ES-I3 (cell line): Measurements from ENCODE around the gene RDH13.
"Not testable (repeated sequence)": the region's sequence is repeated elsewhere in the genome, so short reads cannot be mapped to it uniquely, and the experiment has no call there.

ENCODE experiments used
- H3K36me3 ChIP-seq: 2 replicates; pipeline ENCODE4 v1.6.1; 2013; ENCODE audit warnings: mild to moderate bottlenecking, low read length, control low read depth, moderate library complexity; ENCODE audit not compliant: insufficient read depth
- H3K4me1 ChIP-seq: 2 replicates; pipeline ENCODE4 v1.6.1; 2013; ENCODE audit warnings: mild to moderate bottlenecking, control low read depth, low read length; ENCODE audit not compliant: insufficient read depth
- H3K9ac ChIP-seq: 2 replicates; pipeline ENCODE4 v1.6.1; 2013; ENCODE audit warnings: low read depth, mild to moderate bottlenecking, low read length, moderate library complexity
- H3K9me3 ChIP-seq: 2 replicates; pipeline ENCODE4 v1.6.1; 2013; ENCODE audit warnings: mild to moderate bottlenecking, low read length, moderate library complexity; ENCODE audit not compliant: control insufficient read depth, insufficient read depth

Gene RDH13

DNA sequence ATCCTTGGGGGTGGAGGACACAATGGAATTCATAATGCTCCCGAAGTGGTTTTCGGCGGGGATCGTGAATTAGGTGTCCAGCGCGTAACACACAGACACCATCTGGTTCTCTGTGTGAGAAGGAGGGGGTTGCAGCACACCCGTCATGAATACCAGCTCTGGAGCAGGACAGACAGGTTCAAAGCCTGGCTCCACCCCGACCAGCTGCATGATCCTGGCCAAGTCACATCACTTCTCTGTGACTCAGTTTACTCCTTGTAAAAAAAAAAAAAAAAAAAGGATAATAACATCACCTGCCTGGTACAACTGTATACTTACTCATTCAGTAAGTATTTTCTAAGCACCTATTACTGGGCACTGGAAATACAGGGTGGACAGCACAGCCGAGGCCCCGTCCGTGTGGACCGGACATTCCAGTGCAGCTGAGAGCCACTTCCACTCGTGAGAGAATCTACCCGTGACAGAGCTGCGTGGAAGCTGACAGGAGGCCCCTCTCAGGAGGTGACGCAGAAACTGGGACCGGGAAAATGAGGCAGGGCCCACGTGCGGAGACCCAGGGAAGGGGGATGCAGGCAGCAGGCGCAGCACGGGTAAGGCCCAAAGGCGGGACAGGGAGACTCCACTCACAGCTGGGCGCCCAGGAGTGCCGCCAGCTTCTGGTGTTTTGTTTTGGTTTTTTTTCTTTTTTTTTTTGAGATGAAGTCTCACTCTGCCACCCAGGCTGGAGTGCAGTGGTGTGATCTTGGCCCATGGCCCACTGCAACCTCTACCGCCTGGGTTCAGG is 12.0 kb downstream of the RDH13 start:
- H3K9ac ChIP-seq: no peak overlapping the region

DNA sequence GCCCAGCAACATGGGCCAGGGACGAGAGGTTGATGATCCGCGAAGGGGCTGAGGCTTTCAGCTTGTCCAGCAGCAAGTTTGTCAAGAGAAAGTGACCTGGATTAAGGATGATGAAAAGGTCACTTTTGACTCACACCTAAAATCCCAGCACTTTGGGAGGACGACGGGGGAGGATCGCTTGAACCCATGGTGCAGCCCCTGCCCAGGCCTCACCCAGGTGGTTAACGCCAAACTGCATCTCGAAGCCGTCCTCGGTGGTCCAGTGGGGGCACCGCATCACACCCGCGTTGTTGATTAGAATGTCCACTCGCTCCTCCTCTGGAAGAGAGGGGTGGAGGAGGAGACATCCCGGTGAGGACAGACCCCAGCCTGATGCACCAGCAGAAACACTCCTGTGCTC is 14.5 kb downstream of the RDH13 start:
- Histone ChIP-seq H3K4me1 (no peaks in the 10 kb centered on the region), H3K9ac (no peak overlapping the region), H3K9me3 (no peaks in the 10 kb centered on the region), H3K36me3 (peaks cover 35% of the 10 kb centered on the region)

More for the DNA sequence above, 12.0 kb downstream of the RDH13 start:
- Histone ChIP-seq H3K36me3 (peaks cover 23% of the 10 kb centered on the region), H3K4me1 (no peaks in the 10 kb centered on the region), H3K9me3 (no peaks in the 10 kb centered on the region)

DNA sequence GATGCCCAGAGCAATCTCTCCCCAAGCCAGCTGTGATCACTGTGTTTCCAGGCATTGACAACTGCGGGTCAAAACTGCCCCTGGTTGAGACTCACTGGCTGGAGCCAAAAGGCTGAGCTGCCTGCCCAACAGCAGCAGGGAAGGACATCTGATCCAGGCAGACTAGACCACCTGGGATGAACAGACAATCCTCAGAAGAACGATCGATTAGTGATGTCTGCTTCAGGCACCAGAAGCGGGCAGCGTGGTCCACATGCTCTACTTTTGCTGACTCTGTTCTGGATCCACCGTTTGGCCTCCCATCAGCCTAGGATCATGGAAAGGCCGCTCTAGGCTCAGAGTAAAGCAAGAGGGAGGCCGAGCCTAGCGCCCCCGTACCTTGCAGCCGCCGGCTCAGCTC is 15.0 kb downstream of the RDH13 start:
- Histone ChIP-seq H3K9me3 (no peaks in the 10 kb centered on the region), H3K36me3 (peaks cover 38% of the 10 kb centered on the region), H3K4me1 (no peaks in the 10 kb centered on the region), H3K9ac (no peak overlapping the region)

DNA sequence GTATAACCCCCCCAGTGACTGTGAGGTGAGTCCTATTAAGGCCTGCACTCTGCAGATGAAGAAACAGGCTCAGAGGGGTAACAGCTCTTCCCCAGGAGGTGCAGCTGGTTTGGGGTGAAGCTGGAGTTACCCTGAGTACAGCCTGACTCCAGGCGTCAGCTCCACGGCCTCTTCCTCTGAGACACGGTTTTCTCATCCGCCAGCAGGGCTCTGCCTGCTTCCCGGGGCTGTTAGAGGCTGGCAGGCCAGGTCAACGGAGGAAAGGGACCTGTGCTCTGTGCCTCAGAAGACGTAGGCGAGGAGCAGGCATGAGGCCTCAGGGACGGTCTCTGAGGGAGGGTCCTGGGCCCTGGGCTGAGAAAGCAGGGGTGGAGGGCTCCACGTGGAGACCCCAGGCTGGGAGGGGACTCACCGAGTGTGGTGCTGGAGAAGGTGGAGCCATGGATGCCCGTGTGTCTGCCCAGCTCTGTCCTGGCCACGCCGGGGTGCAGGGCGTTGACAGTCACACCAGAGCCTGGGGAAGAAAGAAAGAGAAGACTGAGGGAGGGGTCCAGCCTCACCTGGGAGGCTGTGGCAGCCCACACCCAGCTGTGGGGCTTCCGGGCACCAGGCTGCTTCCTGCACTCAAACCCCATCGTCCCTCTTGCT is 15.8 kb downstream of the RDH13 start:
- H3K9me3 ChIP-seq: no peaks in the 10 kb centered on the region
- peaks cover 45% of the 10 kb centered on the region for H3K36me3 ChIP-seq
- H3K4me1 ChIP-seq: no peaks in the 10 kb centered on the region
- no peak overlapping the region for H3K9ac ChIP-seq

DNA sequence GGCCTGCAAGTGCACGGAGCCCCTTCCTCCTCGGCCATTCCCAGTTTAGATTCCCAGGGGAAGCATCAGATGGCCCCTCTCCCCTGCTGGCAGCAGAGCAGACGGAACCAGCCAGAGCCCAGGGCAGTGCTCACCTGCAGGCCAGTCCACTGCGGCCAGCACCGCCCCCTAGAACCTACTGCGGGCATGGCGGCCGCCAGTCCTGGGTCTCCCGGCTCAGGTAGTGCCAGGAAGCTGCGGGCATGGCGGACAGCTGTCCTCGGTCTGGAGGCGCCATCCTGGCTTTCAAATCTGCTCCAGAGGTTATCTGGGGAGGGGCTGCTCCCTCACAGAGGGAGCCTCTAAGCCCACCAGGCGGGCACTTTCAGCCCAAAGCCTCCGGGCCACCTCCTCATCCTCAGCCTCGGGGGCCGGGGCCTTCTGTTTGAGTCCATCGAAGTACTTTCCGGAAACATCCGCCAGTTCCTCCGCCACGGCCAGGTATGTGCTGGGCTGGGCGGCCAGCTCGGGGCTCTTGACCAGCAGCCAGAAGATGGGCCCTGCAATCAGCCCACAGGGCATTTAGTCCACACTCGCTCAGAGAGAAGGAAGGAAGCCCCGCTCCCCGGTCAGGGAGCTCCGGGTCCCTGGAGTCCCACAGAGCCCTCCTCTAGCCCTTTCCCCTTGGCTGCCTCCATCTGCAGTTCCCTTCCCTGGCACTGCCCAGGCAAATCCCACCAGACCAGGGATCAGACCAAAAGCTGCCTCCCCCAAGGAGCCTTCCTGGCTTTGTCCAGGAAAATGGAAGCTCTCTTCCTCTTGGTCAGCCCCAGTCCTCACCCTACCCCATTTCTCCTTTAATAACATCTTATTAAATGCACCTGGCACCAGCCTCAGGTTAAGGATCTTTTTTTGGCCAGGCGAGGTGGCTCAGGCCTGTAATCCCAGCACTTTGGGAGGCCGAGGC is 17.9 kb downstream of the RDH13 start:
- Histone ChIP-seq H3K4me1 (no peaks in the 10 kb centered on the region), H3K9me3 (no peaks in the 10 kb centered on the region), H3K36me3 (peaks cover 49% of the 10 kb centered on the region), H3K9ac (no peak overlapping the region)

DNA sequence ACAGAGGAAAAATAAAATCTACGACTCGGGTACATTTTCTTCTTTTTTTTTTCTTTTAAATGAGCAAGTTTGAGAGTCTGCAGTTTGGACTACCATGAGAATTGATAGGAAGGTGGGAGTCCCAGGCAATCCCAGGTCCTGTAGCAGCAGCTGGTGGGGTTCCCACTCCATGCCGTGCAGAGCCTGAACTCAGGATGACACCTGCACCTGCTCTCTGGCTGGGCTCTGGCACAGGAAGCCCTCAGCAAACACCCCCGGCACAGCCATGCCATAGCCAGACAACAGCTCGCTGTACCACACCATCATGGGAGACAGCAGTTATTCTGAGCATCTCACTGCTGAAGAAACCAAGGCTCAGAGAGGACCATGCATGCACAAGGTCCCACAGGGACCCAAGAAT is 18.7 kb downstream of the RDH13 start:
- Histone ChIP-seq H3K9me3 (no peaks in the 10 kb centered on the region), H3K9ac (no peak overlapping the region), H3K36me3 (peaks cover 49% of the 10 kb centered on the region), H3K4me1 (no peaks in the 10 kb centered on the region)

DNA sequence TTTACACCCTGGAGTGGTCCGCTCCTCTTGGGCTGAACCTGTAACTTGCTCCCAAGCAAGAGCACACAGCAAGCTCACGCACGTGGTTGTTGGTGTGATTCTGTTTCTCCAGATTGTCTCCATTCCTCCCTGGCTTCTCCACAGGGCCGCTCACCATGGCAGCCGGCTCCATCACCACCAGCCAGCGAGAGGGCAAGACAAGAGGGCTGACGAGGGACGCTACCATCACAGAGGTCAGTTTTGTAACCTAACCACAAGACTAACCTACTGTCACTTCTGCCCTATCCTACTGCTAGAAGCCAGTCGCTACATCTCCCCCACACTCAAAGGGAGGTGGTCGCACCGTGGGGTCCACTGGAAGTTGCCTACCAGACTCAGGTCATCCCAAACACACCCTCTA is 20.3 kb downstream of the RDH13 start:
- no peaks in the 10 kb centered on the region for H3K9me3 ChIP-seq
- no peaks in the 10 kb centered on the region for H3K4me1 ChIP-seq
- H3K36me3 ChIP-seq: peaks cover 47% of the 10 kb centered on the region
- H3K9ac ChIP-seq: no peak overlapping the region

DNA sequence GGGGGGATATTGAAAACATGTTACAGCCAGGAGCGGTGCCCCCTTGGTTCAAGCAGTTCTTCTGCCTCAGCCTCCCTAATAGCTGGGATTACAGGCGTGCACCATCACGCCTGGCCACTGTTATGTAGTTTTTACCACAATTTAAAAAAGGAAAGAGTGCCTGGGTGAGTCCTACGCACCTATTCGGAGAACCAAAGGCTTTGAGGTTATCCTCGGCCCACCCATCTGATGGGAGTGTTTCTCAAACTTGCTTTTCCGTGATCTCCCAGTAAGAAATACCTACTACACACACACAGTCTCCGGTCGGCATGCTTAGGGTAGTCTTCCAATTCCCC is 20.6 kb downstream of the RDH13 start:
- Histone ChIP-seq H3K36me3 (peaks cover 47% of the 10 kb centered on the region), H3K9me3 (no peaks in the 10 kb centered on the region), H3K4me1 (no peaks in the 10 kb centered on the region), H3K9ac (no peak overlapping the region)

DNA sequence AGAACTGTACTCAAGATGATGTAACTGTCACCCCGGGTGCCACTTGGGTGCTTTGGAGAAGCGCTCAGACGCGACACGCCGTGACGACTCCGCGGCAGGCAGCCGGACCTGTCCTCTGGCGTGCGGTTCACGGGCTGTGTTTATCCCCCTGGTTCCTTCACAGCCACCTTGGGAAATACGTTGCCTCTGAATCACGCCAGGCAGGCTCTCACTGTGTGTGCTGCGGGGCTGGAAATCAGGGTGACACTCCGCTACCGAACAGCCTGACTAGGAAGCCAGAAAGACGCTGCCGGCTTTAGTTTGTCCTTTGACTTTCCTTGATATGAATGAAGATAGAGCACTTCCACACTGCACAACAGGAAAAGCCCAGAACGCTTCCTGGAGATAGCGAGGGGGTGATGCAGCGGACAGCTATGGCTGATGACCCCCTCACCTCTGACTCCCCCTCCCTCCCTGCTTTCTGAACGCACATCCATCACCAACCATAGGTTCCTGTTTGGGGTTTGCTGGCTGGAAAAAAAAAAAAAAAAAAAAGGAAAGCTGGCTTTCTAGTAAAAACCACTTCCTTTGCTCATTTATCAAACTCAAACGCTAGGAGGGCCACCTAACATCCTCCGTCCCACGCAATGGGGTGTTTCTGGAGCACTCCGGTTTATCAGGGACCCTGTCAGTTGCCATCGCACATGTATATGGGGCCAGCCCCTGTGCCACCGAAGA is 21.2 kb downstream of the RDH13 start:
- H3K9ac ChIP-seq: no peak overlapping the region
- no peaks in the 10 kb centered on the region for H3K4me1 ChIP-seq

DNA sequence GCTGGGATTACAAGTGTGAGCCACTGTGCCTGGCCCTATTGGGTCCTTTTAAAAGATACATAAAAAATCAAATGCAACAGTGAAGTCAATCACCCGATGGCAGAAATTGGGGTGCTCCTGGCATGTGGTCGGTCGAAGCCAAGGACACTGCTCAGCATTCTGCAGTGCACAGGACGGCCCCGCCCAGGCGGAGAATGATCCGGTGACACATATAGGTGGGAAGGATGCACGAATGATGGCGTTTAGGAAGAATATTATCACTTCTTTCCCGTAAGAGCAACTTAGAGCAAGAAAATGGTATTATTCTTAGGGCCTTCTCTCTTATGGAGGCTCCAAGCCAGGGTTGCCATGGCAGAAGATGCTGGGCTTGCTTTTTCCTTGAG is 21.7 kb downstream of the RDH13 start:
- H3K9ac ChIP-seq: no peak overlapping the region
- no peaks in the 10 kb centered on the region for H3K9me3 ChIP-seq
- no peaks in the 10 kb centered on the region for H3K4me1 ChIP-seq
- H3K36me3 ChIP-seq: peaks cover 38% of the 10 kb centered on the region

More for the DNA sequence above, 21.2 kb downstream of the RDH13 start:
- H3K9me3 ChIP-seq: no peaks in the 10 kb centered on the region
- H3K36me3 ChIP-seq: peaks cover 43% of the 10 kb centered on the region

DNA sequence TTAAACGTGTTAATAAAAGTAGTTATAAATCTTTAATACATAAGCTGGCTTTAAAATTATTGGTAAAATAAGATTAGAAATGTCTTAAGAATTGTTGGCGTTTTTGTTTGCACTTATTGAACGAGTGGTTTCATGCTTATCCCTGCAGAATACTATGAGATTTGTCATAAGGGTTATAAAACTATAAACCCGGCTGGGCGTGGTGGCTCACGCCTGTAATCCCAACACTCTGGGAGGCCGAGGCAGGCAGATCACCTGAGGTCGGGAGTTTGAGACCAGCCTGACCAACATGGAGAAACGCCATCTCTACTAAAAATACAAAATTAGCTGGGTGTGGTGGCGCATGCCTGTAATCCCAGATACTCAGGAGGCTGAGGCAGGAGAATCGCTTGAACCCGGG is 22.3 kb downstream of the RDH13 start:
- H3K4me1 ChIP-seq, H3K9me3 ChIP-seq, H3K9ac ChIP-seq: not testable (repeated sequence)
- peaks cover 38% of the 10 kb centered on the region for H3K36me3 ChIP-seq

DNA sequence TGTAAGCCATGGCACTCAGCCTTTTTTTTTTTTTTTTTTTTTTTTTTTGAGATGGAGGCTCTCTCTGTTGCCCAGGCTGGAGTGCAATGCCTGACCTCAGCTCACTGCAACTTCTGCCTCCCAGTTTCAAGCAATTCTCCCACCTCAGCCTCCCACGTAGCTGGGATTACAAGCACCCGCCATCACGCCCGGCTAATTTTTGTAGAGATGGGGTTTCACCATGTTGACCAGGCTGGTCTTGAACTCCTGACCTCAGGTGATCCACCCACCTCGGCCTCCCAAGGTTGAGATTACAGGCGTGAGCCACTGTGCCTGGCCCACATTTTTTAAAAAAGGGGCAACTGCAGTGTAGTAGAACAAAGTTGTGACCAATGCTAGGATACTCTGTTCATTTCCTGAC is 25.3 kb downstream of the RDH13 start:
- H3K4me1 ChIP-seq, H3K9ac ChIP-seq, H3K9me3 ChIP-seq: not testable (repeated sequence)
- H3K36me3 ChIP-seq: peaks cover 19% of the 10 kb centered on the region

DNA sequence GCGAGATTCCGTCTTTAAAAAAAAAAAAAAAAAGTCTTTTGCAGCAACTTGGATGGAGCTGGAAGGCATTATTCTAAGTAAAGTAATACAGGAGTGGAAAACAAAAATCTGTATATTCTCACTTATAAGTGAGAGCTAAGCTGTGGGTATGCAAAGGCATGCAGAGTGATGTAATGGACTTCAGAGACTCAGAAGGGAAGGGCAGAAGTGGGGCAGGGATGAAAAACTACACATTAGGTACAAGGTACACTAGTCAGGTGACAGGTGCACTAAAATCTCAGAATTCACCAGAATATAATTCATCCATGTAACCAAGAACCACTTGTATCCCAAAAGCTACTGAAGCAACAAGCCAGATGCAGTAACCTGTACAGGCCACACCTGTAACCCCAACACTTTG is 26.9 kb downstream of the RDH13 start:
- Histone ChIP-seq H3K9me3 (no peaks in the 10 kb centered on the region), H3K36me3 (peaks cover 12% of the 10 kb centered on the region), H3K9ac (no peak overlapping the region), H3K4me1 (no peaks in the 10 kb centered on the region)

DNA sequence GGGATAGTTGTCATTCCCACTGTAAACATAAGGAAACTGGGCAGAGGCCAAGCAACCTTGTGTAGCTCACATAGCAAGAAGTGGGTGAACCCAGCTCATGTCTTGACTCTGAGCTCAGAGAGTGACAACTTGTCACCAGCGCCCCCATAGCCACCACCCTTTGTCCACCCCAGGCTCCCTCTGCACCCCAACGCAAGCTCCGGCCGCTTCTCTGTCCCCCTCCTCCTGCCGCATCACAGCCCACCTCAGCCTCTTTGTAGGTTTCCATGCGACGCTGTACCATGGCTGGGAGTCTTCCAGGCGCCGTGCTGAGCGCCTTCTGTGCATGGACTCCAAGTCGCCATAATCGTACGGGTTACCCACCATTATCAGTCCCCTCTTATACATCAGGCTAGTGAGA is 28.2 kb downstream of the RDH13 start:
- Histone ChIP-seq H3K36me3 (peaks cover 12% of the 10 kb centered on the region), H3K9me3 (no peaks in the 10 kb centered on the region), H3K4me1 (no peaks in the 10 kb centered on the region), H3K9ac (no peak overlapping the region)
